Psoas muscle (tissue), 8 donors: ENCODE results near the gene XRCC6. TPM values are rescaled to one million over a fixed set of nuclear protein-coding genes. Genes with fewer than 3 reads are reported as not detected.
"Not testable (repeated sequence)": the region's sequence is repeated elsewhere in the genome, so short reads cannot be mapped to it uniquely, and the experiment has no call there.

Experiments
- ATAC-seq, 4 donors: fragments of 200-7000 bp; cut with Tn5 transposase; one replicate each; pipeline ENCODE4 v1.9.1; 2020; ENCODE audit warnings: moderate library complexity in 3 of 4, mild to moderate bottlenecking in 2 of 4
- DNase-seq, 2 donors: peaks; one replicate each; pipeline ENCODE4 v3.0.0-alpha.2; 2020
- H3K27ac ChIP-seq: fragments of 200-600 bp; one replicate; pipeline ENCODE4 v1.8.0; 2022
- H3K27me3 ChIP-seq, 3 donors: fragments of 200-600 bp in 1 of 3; one replicate each; pipeline versions ENCODE4 v1.6.1 to v1.8.0; 2013 to 2022; ENCODE audit warnings: low read length in 2 of 3, mild to moderate bottlenecking in 2 of 3, moderate library complexity in 1 of 3; ENCODE audit not compliant: insufficient read depth in 3 of 3
- H3K36me3 ChIP-seq, 2 donors: fragments of 200-600 bp in 1 of 2; one replicate each; pipeline versions ENCODE4 v1.6.1 to v1.8.0; 2013 to 2022; ENCODE audit warnings: low read depth in 1 of 2, mild to moderate bottlenecking in 1 of 2, moderate library complexity in 1 of 2; ENCODE audit not compliant: insufficient read depth in 1 of 2
- H3K4me1 ChIP-seq: fragments of 200-600 bp; one replicate; pipeline ENCODE4 v1.8.0; 2022
- H3K4me3 ChIP-seq: fragments of 200-600 bp; one replicate; pipeline ENCODE4 v1.8.0; 2022; ENCODE audit warnings: mild to moderate bottlenecking
- H3K9me3 ChIP-seq: fragments of 200-600 bp; one replicate; pipeline ENCODE4 v1.8.0; 2022
- CTCF ChIP-seq: fragments of 200-600 bp; IDR thresholded peaks from one replicate; pipeline ENCODE4 v1.8.0; 2022; ENCODE audit warnings: antibody characterized with exemption
- WGBS, 3 donors: extraction: QIAGEN DNeasy Blood & Tissue Kit; methylation state at CpG; one replicate each; pipeline versions ENCODE4 v1.1.6 to v1.1.7; 2013; 5-methylcytosine and 5-hydroxymethylcytosine counted together
- intact Hi-C, 2 donors: fragments of 100-400 bp; cut with DNase I; formaldehyde crosslinking; loops; one replicate each; pipeline versions ENCODE4 v1.11.0 to v1.14.2; 2022
- polyA plus RNA-seq, 3 donors: library from polyadenylated mRNA; stranded (reverse); fragments of 200-250 nt; gene quantifications; one replicate each; pipeline ENCODE4 v1.2.3, GENCODE V29; 2013
- total RNA-seq, 4 donors: library from RNA; stranded (reverse); fragmentation: NEBNext Ultra II Directional in 2 of 4; extraction: Animal tissue kit (Norgen Biotek cat#: 25700) in 2 of 4; gene quantifications; one replicate each; pipeline versions ENCODE4 v1.2.1 to v1.2.4, GENCODE V29; 2021 to 2023
- donor health status: healthy with polysubstance abuse.
- donor health status: DM: no; HTN: no; CAD: no; lungs with moderate emphysema.
- donor health status: Bipolar disorder and iron deficiency.
- donor health status: healthy.
- donor health status: DM: yes; HTN: yes; CAD: no.
- donor health status: DM: no; HTN: no; CAD: no.
- donor health status: DM: no; HTN: no; CAD: no.
- donor health status: DM: yes; HTN: yes; CAD: no.

XRCC6 gene
- total and polyA plus RNA-seq, 7 donors: 156 to 291 (median 236) TPM

- Histone ChIP-seq H3K4me1 (peaks cover 15% of the 10 kb centered on the region), H3K36me3 (peaks cover 18 to 60% of the 10 kb centered on the region in 2 donors), H3K9me3 (no peaks in the 10 kb centered on the region), H3K27me3 (no peaks in the 10 kb centered on the region), H3K27ac (no peak overlapping the region), H3K4me3 (no peak overlapping the region)
- no peak for DNase-seq
- intact Hi-C loops: no loop called here
- no peak for ATAC-seq
- TF ChIP-seq CTCF: no peak
These were observed 43.4 kb downstream of the XRCC6 start for GRCh38 chr22:41664490-41664889.

- no peak overlapping the region for H3K27ac ChIP-seq
- no peaks in the 10 kb centered on the region for H3K9me3 ChIP-seq
- DNase-seq: no peak
- H3K4me1 ChIP-seq: peaks cover 15% of the 10 kb centered on the region
- H3K27me3 ChIP-seq: no peaks in the 10 kb centered on the region
- H3K36me3 ChIP-seq: peaks cover 16 to 55% of the 10 kb centered on the region in 2 donors
- no peak for TF ChIP-seq CTCF
- intact Hi-C loops: no loop called here
- ATAC-seq: no peak
- H3K4me3 ChIP-seq: no peak overlapping the region
- 73 to 84% (median 81%) methylated on average over 3 of the region's 3 CpGs for WGBS, 3 donors
These were observed 43.9 kb downstream of the XRCC6 start for GRCh38 chr22:41664951-41665350.

- ATAC-seq: no peak
- DNase-seq: no peak
- Histone ChIP-seq H3K36me3 (peaks cover 7 to 36% of the 10 kb centered on the region in 2 donors), H3K9me3 (no peaks in the 10 kb centered on the region), H3K4me1 (peaks cover 4% of the 10 kb centered on the region), H3K4me3 (no peak overlapping the region), H3K27me3 (no peaks in the 10 kb centered on the region), H3K27ac (no peak overlapping the region)
- 90 to 91% (median 91%) methylated on average over 21 of the region's 21 CpGs for WGBS, 3 donors
- no peak for TF ChIP-seq CTCF
- intact Hi-C loops: no loop called here
These were observed 48.1 kb downstream of the XRCC6 start for GRCh38 chr22:41668971-41669911.

DNA sequence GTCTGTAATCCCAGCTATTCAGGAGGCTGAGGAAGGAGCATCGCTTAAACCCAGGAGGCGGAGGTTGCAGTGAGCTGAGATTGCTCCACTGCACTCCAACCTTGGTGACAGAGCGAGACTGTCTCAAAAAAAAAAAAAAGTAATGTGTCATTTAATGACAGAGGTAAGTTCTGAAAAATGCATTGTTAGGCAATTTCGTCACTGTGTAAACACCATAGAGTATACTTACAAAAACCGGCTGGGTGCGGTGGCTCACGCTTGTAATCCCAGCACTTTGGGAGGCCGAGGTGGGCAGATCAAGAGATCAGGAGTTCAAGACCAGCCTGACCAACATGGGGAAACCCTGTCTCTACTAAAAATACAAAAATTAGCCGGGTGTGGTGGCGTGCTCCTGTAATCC lies 51.0 kb downstream of the XRCC6 start:
- ATAC-seq, H3K4me3 ChIP-seq, H3K27ac ChIP-seq, H3K9me3 ChIP-seq, H3K4me1 ChIP-seq, DNase-seq, intact Hi-C loops, H3K27me3 ChIP-seq: not testable (repeated sequence)
- peaks cover 6 to 41% of the 10 kb centered on the region in 2 donors for H3K36me3 ChIP-seq
- WGBS, 3 donors: 88 to 97% (median 92%) methylated on average over 10 of the region's 10 CpGs

DNA sequence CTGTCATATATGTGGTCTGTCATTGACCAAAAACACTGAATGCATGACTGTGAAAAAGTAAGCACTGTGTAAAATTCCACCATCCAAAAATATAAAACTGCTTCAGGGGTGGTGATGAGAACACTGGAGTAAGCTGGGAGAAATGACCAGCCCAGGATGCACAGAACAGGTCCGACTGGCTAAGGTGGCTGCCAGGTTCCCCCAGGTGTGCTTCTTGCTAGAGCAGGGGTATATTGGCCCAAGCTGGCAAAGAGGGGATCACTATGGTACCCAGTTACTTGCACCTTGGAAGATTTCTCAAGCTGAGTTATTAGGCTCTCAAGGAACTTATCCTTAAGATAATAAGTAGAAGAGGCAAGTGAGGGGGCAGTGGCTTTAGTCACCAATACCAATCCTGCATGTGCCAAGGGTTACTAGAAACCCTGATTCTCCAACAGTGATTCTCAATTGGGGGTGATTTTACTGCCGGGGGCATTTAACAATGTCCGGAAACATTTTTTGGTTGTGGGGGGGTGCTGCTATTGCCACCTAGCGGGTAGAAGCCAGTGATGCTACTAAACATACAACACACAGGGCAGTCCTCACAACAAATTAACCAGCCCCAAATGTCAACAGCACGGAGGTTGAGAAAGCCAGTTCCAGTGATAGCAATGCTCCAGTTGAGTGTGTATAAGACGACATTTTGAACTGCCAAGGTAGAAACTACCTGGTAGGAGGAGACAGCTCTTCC lies 51.9 kb downstream of the XRCC6 start:
- Histone ChIP-seq H3K27ac (no peak overlapping the region), H3K4me3 (no peak overlapping the region), H3K27me3 (no peaks in the 10 kb centered on the region), H3K4me1 (no peaks in the 10 kb centered on the region), H3K9me3 (no peaks in the 10 kb centered on the region), H3K36me3 (peaks cover 6 to 50% of the 10 kb centered on the region in 2 donors)
- no peak for TF ChIP-seq CTCF
- DNase-seq (no peak), ATAC-seq (no peak)
- intact Hi-C loops: no loop called here
- WGBS, 3 donors: 76 to 77% (median 76%) methylated on average over 6 of the region's 6 CpGs
